ENCODE measurements around the gene TUBA4B. TPM values are rescaled to one million over a fixed set of nuclear protein-coding genes. Genes with fewer than 3 reads are reported as not detected.
"Not testable (repeated sequence)": the region's sequence is repeated elsewhere in the genome, so short reads cannot be mapped to it uniquely, and the experiment has no call there.

Gene TUBA4B
- total RNA-seq, 1 donor from 2014 or later = not detected

- H3K9me3 Mint-ChIP-seq (ENCODE audit: unreplicated experiment) = peaks cover 7% of the 10 kb centered on the region
- no peaks in the 10 kb centered on the region for H3K36me3 Mint-ChIP-seq (ENCODE audit: unreplicated experiment)
- TF ChIP-seq CTCF (IDR thresholded peaks at IDR 0.05; ENCODE audit: partially characterized antibody, unreplicated experiment) = no peak
- H3K27ac Mint-ChIP-seq (ENCODE audit: unreplicated experiment) = no peak overlapping the region
- no peak for DNase-seq
- H3K27me3 Mint-ChIP-seq (ENCODE audit: unreplicated experiment) = peaks cover 11% of the 10 kb centered on the region
- H3K4me3 Mint-ChIP-seq (ENCODE audit: unreplicated experiment) = peak overlapping the region; percentile 88
- peaks cover 22% of the 10 kb centered on the region for H3K4me1 Mint-ChIP-seq (ENCODE audit: low read depth, unreplicated experiment)
Observed at GRCh38 chr2:219252570-219252899, 508 bp upstream of the TUBA4B start.

- Mint-ChIP-seq H3K9me3 (ENCODE audit: unreplicated experiment) (peaks cover 7% of the 10 kb centered on the region), H3K36me3 (ENCODE audit: unreplicated experiment) (no peaks in the 10 kb centered on the region), H3K4me1 (ENCODE audit: low read depth, unreplicated experiment) (peaks cover 22% of the 10 kb centered on the region), H3K4me3 (ENCODE audit: unreplicated experiment) (peak within 1 kb of the TSS; percentile 88), H3K27me3 (ENCODE audit: unreplicated experiment) (peaks cover 10% of the 10 kb centered on the region), H3K27ac (ENCODE audit: unreplicated experiment) (no peak within 1 kb of the TSS)
- TF ChIP-seq CTCF (IDR thresholded peaks at IDR 0.05; ENCODE audit: partially characterized antibody, unreplicated experiment) = no peak
- peak; percentile 68 for DNase-seq
Observed at GRCh38 chr2:219253753-219254589, 928 bp downstream of the TUBA4B start, which contains the start of gene TUBA4A. TSS of gene TUBA4A (minus strand) at chr2:219253918. CDS start at chr2:219253858, 60 bp downstream.

GRCh38 chr2:219254590-219255201, 1.7 kb downstream of the TUBA4B start:
- no peaks in the 10 kb centered on the region for H3K36me3 Mint-ChIP-seq (ENCODE audit: unreplicated experiment)
- peaks cover 16% of the 10 kb centered on the region for H3K4me1 Mint-ChIP-seq (ENCODE audit: low read depth, unreplicated experiment)
- H3K9me3 Mint-ChIP-seq (ENCODE audit: unreplicated experiment) = peaks cover 7% of the 10 kb centered on the region
- peak overlapping the region; percentile 76 for H3K4me3 Mint-ChIP-seq (ENCODE audit: unreplicated experiment)
- no peak for DNase-seq
- peaks cover 10% of the 10 kb centered on the region for H3K27me3 Mint-ChIP-seq (ENCODE audit: unreplicated experiment)
- H3K27ac Mint-ChIP-seq (ENCODE audit: unreplicated experiment) = no peak overlapping the region
- no peak for TF ChIP-seq CTCF (IDR thresholded peaks at IDR 0.05; ENCODE audit: partially characterized antibody, unreplicated experiment)

GRCh38 chr2:219258942-219259341, 5.9 kb downstream of the TUBA4B start:
- H3K27me3 Mint-ChIP-seq (ENCODE audit: unreplicated experiment) = peaks cover 10% of the 10 kb centered on the region
- not testable (repeated sequence) for H3K4me3 Mint-ChIP-seq (ENCODE audit: unreplicated experiment); H3K36me3 Mint-ChIP-seq (ENCODE audit: unreplicated experiment); H3K4me1 Mint-ChIP-seq (ENCODE audit: low read depth, unreplicated experiment); DNase-seq; H3K27ac Mint-ChIP-seq (ENCODE audit: unreplicated experiment); H3K9me3 Mint-ChIP-seq (ENCODE audit: unreplicated experiment)

- no peak for TF ChIP-seq CTCF (IDR thresholded peaks at IDR 0.05; ENCODE audit: partially characterized antibody, unreplicated experiment)
- Mint-ChIP-seq H3K27me3 (ENCODE audit: unreplicated experiment) (peaks cover 5% of the 10 kb centered on the region), H3K36me3 (ENCODE audit: unreplicated experiment) (no peaks in the 10 kb centered on the region), H3K4me1 (ENCODE audit: low read depth, unreplicated experiment) (no peaks in the 10 kb centered on the region), H3K9me3 (ENCODE audit: unreplicated experiment) (peaks cover 4% of the 10 kb centered on the region), H3K4me3 (ENCODE audit: unreplicated experiment) (no peak overlapping the region), H3K27ac (ENCODE audit: unreplicated experiment) (no peak overlapping the region)
- no peak for DNase-seq
Observed at GRCh38 chr2:219261024-219261855, 8.2 kb downstream of the TUBA4B start.

Data from glutamatergic neuron (in vitro differentiated cells).